ENCODE data around the gene CYREN.

The CYREN gene

GRCh38 chr7:135207406-135208101 lies 37.0 kb upstream of the CYREN start:
- Histone ChIP-seq H3K4me3 (ENCODE audit: low read length) (no peak overlapping the region), H3K9me3 (ENCODE audit: control insufficient read depth, low read length) (no peaks in the 10 kb centered on the region), H3K36me3 (ENCODE audit: control insufficient read depth, insufficient read depth, low read length, severe bottlenecking) (peaks cover 14% of the 10 kb centered on the region), H3K27me3 (replicated peaks; ENCODE audit: control insufficient read depth, insufficient read depth, low read length) (no peaks in the 10 kb centered on the region), H3K4me1 (ENCODE audit: control insufficient read depth, insufficient read depth, low read length) (peaks cover 11% of the 10 kb centered on the region), H3K9ac (ENCODE audit: low read length) (no peak overlapping the region)
- no peak for DNase-seq (ENCODE audit: low read depth)

GRCh38 chr7:135206941-135207391 lies 36.5 kb upstream of the CYREN start:
- DNase-seq (ENCODE audit: low read depth) = no peak
- Histone ChIP-seq H3K4me1 (ENCODE audit: control insufficient read depth, insufficient read depth, low read length) (peaks cover 11% of the 10 kb centered on the region), H3K4me3 (ENCODE audit: low read length) (no peak overlapping the region), H3K36me3 (ENCODE audit: control insufficient read depth, insufficient read depth, low read length, severe bottlenecking) (peaks cover 18% of the 10 kb centered on the region), H3K27me3 (replicated peaks; ENCODE audit: control insufficient read depth, insufficient read depth, low read length) (no peaks in the 10 kb centered on the region), H3K9ac (ENCODE audit: low read length) (no peak overlapping the region), H3K9me3 (ENCODE audit: control insufficient read depth, low read length) (no peaks in the 10 kb centered on the region)

- no peaks in the 10 kb centered on the region for H3K27me3 ChIP-seq (replicated peaks; ENCODE audit: control insufficient read depth, insufficient read depth, low read length)
- H3K36me3 ChIP-seq (ENCODE audit: control insufficient read depth, insufficient read depth, low read length, severe bottlenecking) = peaks cover 27% of the 10 kb centered on the region
- DNase-seq (ENCODE audit: low read depth) = no peak
- H3K4me1 ChIP-seq (ENCODE audit: control insufficient read depth, insufficient read depth, low read length) = peaks cover 11% of the 10 kb centered on the region
- no peaks in the 10 kb centered on the region for H3K9me3 ChIP-seq (ENCODE audit: control insufficient read depth, low read length)
- H3K9ac ChIP-seq (ENCODE audit: low read length) = no peak overlapping the region
- no peak overlapping the region for H3K4me3 ChIP-seq (ENCODE audit: low read length)
Measured at GRCh38 chr7:135205850-135206249, 35.3 kb upstream of the CYREN start.

DNA sequence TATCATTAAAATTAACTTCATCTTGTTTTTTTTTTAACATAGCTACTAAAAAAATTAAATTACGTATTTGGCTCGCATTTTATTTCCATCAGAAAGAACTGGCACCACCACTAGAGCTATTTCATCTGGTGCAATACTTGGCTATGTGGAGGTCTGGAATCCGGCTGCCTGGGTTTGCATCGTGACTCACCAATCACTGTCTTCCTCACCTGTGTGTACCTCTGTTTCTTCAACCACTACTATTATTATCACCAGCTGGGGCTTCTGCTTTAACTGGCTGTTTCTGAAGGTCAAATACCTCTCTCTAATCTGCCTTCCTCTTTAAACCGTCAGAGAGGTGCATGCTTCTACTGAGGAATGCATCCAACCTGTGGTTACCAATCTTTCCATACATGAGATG lies 34.4 kb upstream of the CYREN start:
- DNase-seq (ENCODE audit: low read depth) = no peak
- no peaks in the 10 kb centered on the region for H3K27me3 ChIP-seq (replicated peaks; ENCODE audit: control insufficient read depth, insufficient read depth, low read length)
- no peaks in the 10 kb centered on the region for H3K9me3 ChIP-seq (ENCODE audit: control insufficient read depth, low read length)
- no peak overlapping the region for H3K4me3 ChIP-seq (ENCODE audit: low read length)
- no peak overlapping the region for H3K9ac ChIP-seq (ENCODE audit: low read length)
- peaks cover 35% of the 10 kb centered on the region for H3K36me3 ChIP-seq (ENCODE audit: control insufficient read depth, insufficient read depth, low read length, severe bottlenecking)
- H3K4me1 ChIP-seq (ENCODE audit: control insufficient read depth, insufficient read depth, low read length) = peaks cover 4% of the 10 kb centered on the region

GRCh38 chr7:135204341-135204749 lies 33.8 kb upstream of the CYREN start:
- peaks cover 40% of the 10 kb centered on the region for H3K36me3 ChIP-seq (ENCODE audit: control insufficient read depth, insufficient read depth, low read length, severe bottlenecking)
- no peak overlapping the region for H3K4me3 ChIP-seq (ENCODE audit: low read length)
- peaks cover under 1% of the 10 kb centered on the region for H3K4me1 ChIP-seq (ENCODE audit: control insufficient read depth, insufficient read depth, low read length)
- H3K9me3 ChIP-seq (ENCODE audit: control insufficient read depth, low read length) = no peaks in the 10 kb centered on the region
- no peak overlapping the region for H3K9ac ChIP-seq (ENCODE audit: low read length)
- H3K27me3 ChIP-seq (replicated peaks; ENCODE audit: control insufficient read depth, insufficient read depth, low read length) = no peaks in the 10 kb centered on the region
- DNase-seq (ENCODE audit: low read depth) = no peak

- no peak overlapping the region for H3K4me3 ChIP-seq (ENCODE audit: low read length)
- no peaks in the 10 kb centered on the region for H3K27me3 ChIP-seq (replicated peaks; ENCODE audit: control insufficient read depth, insufficient read depth, low read length)
- DNase-seq (ENCODE audit: low read depth) = no peak
- H3K9me3 ChIP-seq (ENCODE audit: control insufficient read depth, low read length) = no peaks in the 10 kb centered on the region
- H3K36me3 ChIP-seq (ENCODE audit: control insufficient read depth, insufficient read depth, low read length, severe bottlenecking) = peaks cover 62% of the 10 kb centered on the region
- no peak overlapping the region for H3K9ac ChIP-seq (ENCODE audit: low read length)
- no peaks in the 10 kb centered on the region for H3K4me1 ChIP-seq (ENCODE audit: control insufficient read depth, insufficient read depth, low read length)
Measured at GRCh38 chr7:135201350-135201749, 30.8 kb upstream of the CYREN start.

GRCh38 chr7:135200821-135201331 lies 30.4 kb upstream of the CYREN start:
- Histone ChIP-seq H3K9me3 (ENCODE audit: control insufficient read depth, low read length) (no peaks in the 10 kb centered on the region), H3K4me1 (ENCODE audit: control insufficient read depth, insufficient read depth, low read length) (no peaks in the 10 kb centered on the region), H3K9ac (ENCODE audit: low read length) (no peak overlapping the region), H3K36me3 (ENCODE audit: control insufficient read depth, insufficient read depth, low read length, severe bottlenecking) (peaks cover 66% of the 10 kb centered on the region), H3K27me3 (replicated peaks; ENCODE audit: control insufficient read depth, insufficient read depth, low read length) (no peaks in the 10 kb centered on the region), H3K4me3 (ENCODE audit: low read length) (no peak overlapping the region)
- no peak for DNase-seq (ENCODE audit: low read depth)

DNA sequence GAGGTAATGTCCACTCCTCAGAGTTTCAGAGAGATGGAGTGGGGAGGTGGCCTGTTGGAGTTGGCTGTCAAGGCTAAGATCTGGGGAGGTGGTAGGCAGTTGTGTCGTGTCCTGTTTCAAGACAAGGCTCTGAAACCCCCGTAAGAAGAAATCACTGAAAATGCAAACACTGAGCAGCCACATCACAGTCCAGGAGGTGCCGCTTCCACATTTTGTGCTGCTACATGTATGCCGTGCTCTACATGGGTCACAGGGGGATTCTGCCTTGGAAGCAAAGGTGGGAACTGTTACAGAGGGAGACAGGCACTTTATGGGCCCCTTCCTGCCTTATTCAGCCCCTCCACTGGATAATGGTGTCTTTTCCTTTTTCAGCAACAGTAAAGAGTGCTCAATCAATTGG lies 28.9 kb upstream of the CYREN start:
- Histone ChIP-seq H3K9me3 (ENCODE audit: control insufficient read depth, low read length) (no peaks in the 10 kb centered on the region), H3K27me3 (replicated peaks; ENCODE audit: control insufficient read depth, insufficient read depth, low read length) (no peaks in the 10 kb centered on the region), H3K36me3 (ENCODE audit: control insufficient read depth, insufficient read depth, low read length, severe bottlenecking) (peaks cover 76% of the 10 kb centered on the region), H3K4me1 (ENCODE audit: control insufficient read depth, insufficient read depth, low read length) (peaks cover 2% of the 10 kb centered on the region), H3K4me3 (ENCODE audit: low read length) (no peak overlapping the region), H3K9ac (ENCODE audit: low read length) (no peak overlapping the region)
- no peak for DNase-seq (ENCODE audit: low read depth)

GRCh38 chr7:135197906-135198655 lies 27.6 kb upstream of the CYREN start:
- no peak overlapping the region for H3K4me3 ChIP-seq (ENCODE audit: low read length)
- H3K27me3 ChIP-seq (replicated peaks; ENCODE audit: control insufficient read depth, insufficient read depth, low read length) = no peaks in the 10 kb centered on the region
- H3K36me3 ChIP-seq (ENCODE audit: control insufficient read depth, insufficient read depth, low read length, severe bottlenecking) = peaks cover 77% of the 10 kb centered on the region
- no peaks in the 10 kb centered on the region for H3K9me3 ChIP-seq (ENCODE audit: control insufficient read depth, low read length)
- peaks cover 2% of the 10 kb centered on the region for H3K4me1 ChIP-seq (ENCODE audit: control insufficient read depth, insufficient read depth, low read length)
- DNase-seq (ENCODE audit: low read depth) = peak; percentile 14
- H3K9ac ChIP-seq (ENCODE audit: low read length) = no peak overlapping the region

DNA sequence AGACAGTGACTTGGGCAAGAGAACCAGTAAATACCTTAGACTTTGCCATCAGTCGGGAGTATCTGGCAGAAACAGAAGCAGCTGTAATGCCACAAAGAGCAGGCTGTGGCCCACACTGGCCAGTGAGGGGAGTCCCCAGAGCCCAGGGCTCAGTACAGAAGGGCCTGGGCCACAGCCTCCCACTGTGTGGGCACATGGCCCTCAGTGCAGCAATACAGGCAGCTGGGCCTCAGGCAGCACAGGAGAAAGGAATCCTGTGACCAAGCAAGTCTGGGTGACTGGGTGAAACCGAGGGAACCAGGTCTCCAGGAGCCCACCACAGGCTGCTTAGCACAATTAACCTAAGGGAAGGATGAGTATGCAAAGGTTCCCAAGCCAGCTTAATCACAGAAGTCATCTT lies 26.8 kb upstream of the CYREN start:
- H3K9me3 ChIP-seq (ENCODE audit: control insufficient read depth, low read length) = no peaks in the 10 kb centered on the region
- H3K4me3 ChIP-seq (ENCODE audit: low read length) = no peak overlapping the region
- no peaks in the 10 kb centered on the region for H3K27me3 ChIP-seq (replicated peaks; ENCODE audit: control insufficient read depth, insufficient read depth, low read length)
- H3K4me1 ChIP-seq (ENCODE audit: control insufficient read depth, insufficient read depth, low read length) = peaks cover 2% of the 10 kb centered on the region
- no peak overlapping the region for H3K9ac ChIP-seq (ENCODE audit: low read length)
- no peak for DNase-seq (ENCODE audit: low read depth)
- peaks cover 82% of the 10 kb centered on the region for H3K36me3 ChIP-seq (ENCODE audit: control insufficient read depth, insufficient read depth, low read length, severe bottlenecking)

- H3K9me3 ChIP-seq (ENCODE audit: control insufficient read depth, low read length) = no peaks in the 10 kb centered on the region
- H3K36me3 ChIP-seq (ENCODE audit: control insufficient read depth, insufficient read depth, low read length, severe bottlenecking) = peaks cover 75% of the 10 kb centered on the region
- DNase-seq (ENCODE audit: low read depth) = no peak
- peaks cover 2% of the 10 kb centered on the region for H3K4me1 ChIP-seq (ENCODE audit: control insufficient read depth, insufficient read depth, low read length)
- no peaks in the 10 kb centered on the region for H3K27me3 ChIP-seq (replicated peaks; ENCODE audit: control insufficient read depth, insufficient read depth, low read length)
- H3K4me3 ChIP-seq (ENCODE audit: low read length) = no peak overlapping the region
- H3K9ac ChIP-seq (ENCODE audit: low read length) = no peak overlapping the region
Measured at GRCh38 chr7:135195968-135196629, 25.6 kb upstream of the CYREN start.
